Vagina (tissue), 2 donors: ENCODE data around the gene RAPSN.

Experiments used
- POLR2AphosphoS5 ChIP-seq, 2 donors: sonication (generic); formaldehyde crosslinking; IDR thresholded peaks; one replicate each; pipeline ENCODE4 v1.9.0; 2017; ENCODE audit warnings: antibody characterized with exemption in 2 of 2, mild to moderate bottlenecking in 2 of 2, low read depth in 1 of 2; ENCODE audit not compliant: insufficient read depth in 1 of 2
- TF ChIP-seq, protein P1 (sequence below), 3 experiments: fragments of 450-650 bp in 2 of 3; fragments of 200-600 bp in 1 of 3; sonication (generic) in 1 of 3; IDR thresholded peaks; one replicate each; pipeline ENCODE4 v1.5.1; 2017 to 2019; ENCODE audit warnings: antibody characterized with exemption in 3 of 3, mild to moderate bottlenecking in 2 of 3, moderate library complexity in 2 of 3

DNA sequence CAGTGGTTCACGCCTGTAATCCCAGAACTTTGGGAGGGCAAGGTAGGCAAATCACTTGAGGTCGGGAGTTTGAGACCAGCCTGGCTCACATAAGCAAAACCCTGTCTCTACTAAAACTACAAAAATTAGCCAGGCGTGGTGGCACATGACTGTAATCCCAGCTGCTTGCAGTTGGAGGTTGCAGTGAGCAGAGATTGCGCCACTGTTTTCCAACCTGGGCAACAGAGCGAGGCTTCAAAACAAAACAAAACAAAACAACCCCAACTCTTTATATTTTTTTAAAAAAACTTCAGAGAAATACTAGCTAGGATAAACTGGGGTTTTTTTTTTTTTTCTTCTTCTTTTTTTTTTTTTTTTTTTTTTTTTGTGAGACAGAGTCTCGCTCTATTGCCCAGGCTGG is 31.8 kb upstream of the RAPSN start:
- TF ChIP-seq, protein P1, sequence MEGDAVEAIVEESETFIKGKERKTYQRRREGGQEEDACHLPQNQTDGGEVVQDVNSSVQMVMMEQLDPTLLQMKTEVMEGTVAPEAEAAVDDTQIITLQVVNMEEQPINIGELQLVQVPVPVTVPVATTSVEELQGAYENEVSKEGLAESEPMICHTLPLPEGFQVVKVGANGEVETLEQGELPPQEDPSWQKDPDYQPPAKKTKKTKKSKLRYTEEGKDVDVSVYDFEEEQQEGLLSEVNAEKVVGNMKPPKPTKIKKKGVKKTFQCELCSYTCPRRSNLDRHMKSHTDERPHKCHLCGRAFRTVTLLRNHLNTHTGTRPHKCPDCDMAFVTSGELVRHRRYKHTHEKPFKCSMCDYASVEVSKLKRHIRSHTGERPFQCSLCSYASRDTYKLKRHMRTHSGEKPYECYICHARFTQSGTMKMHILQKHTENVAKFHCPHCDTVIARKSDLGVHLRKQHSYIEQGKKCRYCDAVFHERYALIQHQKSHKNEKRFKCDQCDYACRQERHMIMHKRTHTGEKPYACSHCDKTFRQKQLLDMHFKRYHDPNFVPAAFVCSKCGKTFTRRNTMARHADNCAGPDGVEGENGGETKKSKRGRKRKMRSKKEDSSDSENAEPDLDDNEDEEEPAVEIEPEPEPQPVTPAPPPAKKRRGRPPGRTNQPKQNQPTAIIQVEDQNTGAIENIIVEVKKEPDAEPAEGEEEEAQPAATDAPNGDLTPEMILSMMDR (IDR thresholded peaks at IDR 0.05), result no peak
- no peak for TF ChIP-seq POLR2AphosphoS5 (IDR thresholded peaks at IDR 0.05; ENCODE audit: insufficient read depth in 1 of 2, low read depth in 1 of 2)
